Measurements from ENCODE around the gene SEL1L. TPM values are rescaled to one million over a fixed set of nuclear protein-coding genes. Genes with fewer than 3 reads are reported as not detected.
A peak's percentile ranks its signal among the peaks of the same experiment; 100 is the strongest.

The SEL1L gene
- total and polyA plus RNA-seq, 2 of the 13 experiments (the other 11 are each of a cell fraction or from before 2014, with no cell fraction given) = 15.3 to 61.0 TPM

- TF ChIP-seq FOXA3 (CRISPR knock-in tag; IDR thresholded peaks at IDR 0.05) (0 out of 2 replicates have a peak, but pooled peaks have one; percentile 4), IRX3 (CRISPR knock-in tag; IDR thresholded peaks at IDR 0.05; ENCODE audit: borderline replicate concordance, low read depth) (peak; percentile 32), BHLHE40 (IDR thresholded peaks at IDR 0.05; ENCODE audit: low read length) (no peak), ETV6 (CRISPR knock-in tag; conservative IDR thresholded peaks at IDR 0.05) (no peak), GPN1 (CRISPR knock-in tag; IDR thresholded peaks at IDR 0.05; ENCODE audit: borderline replicate concordance) (no peak), SP2 (CRISPR knock-in tag; IDR thresholded peaks at IDR 0.05) (no peak; the same call in 1 of the 2 replicates), DZIP1 (CRISPR knock-in tag; IDR thresholded peaks at IDR 0.05) (no peak), SNRNP70 (IDR thresholded peaks at IDR 0.05; ENCODE audit: low read depth, low read length) (no peak), ZSCAN25 (CRISPR knock-in tag; IDR thresholded peaks at IDR 0.05) (no peak; the same call in 1 of the 2 replicates), ZFP62 (CRISPR knock-in tag; IDR thresholded peaks at IDR 0.05) (no peak), ZMAT3 (CRISPR knock-in tag; conservative IDR thresholded peaks at IDR 0.05) (peak; percentile 65; the same call in 1 of the 2 replicates), KLF13 (CRISPR knock-in tag; IDR thresholded peaks at IDR 0.05) (no peak), PAF1 (CRISPR knock-in tag; IDR thresholded peaks at IDR 0.05) (no peak), ZNF205 (CRISPR knock-in tag; IDR thresholded peaks at IDR 0.05) (no peak), ZBTB37 (CRISPR knock-in tag; IDR thresholded peaks at IDR 0.05) (no peak), MIER2 (CRISPR knock-in tag; IDR thresholded peaks at IDR 0.05) (peak; percentile 91), EHMT2 (IDR thresholded peaks at IDR 0.05; ENCODE audit: borderline replicate concordance, low read depth, low read length) (no peak), CENPT (CRISPR knock-in tag; IDR thresholded peaks at IDR 0.05; ENCODE audit: low read depth) (no peak), MAFF (IDR thresholded peaks at IDR 0.05; ENCODE audit: low read depth, low read length) (no peak), ZNF761 (CRISPR knock-in tag; conservative IDR thresholded peaks at IDR 0.05) (no peak), ZNF296 (CRISPR knock-in tag; conservative IDR thresholded peaks at IDR 0.05) (no peak), ZMYM3 (CRISPR knock-in tag; IDR thresholded peaks at IDR 0.05) (peak; percentile 61), KMT2B (CRISPR knock-in tag; IDR thresholded peaks at IDR 0.05) (peak; percentile 38; the same call in 1 of the 2 replicates), SMARCE1 (IDR thresholded peaks at IDR 0.05; ENCODE audit: borderline replicate concordance) (no peak), E2F2 (CRISPR knock-in tag; IDR thresholded peaks at IDR 0.05; ENCODE audit: borderline replicate concordance) (no peak), ZNF576 (CRISPR knock-in tag; IDR thresholded peaks at IDR 0.05) (no peak)
Measured at GRCh38 chr14:81435391-81436295, 98.0 kb downstream of the SEL1L start (continued).
